CD4-positive, alpha-beta T cell treated with Interleukin-10 for 1 hour (primary cell): Measurements from ENCODE around the gene ATP6V1G3.
A peak's percentile ranks its signal among the peaks of the same experiment; 100 is the strongest.

ENCODE experiments used
- DNase-seq: peaks from one replicate; pipeline ENCODE4 v3.0.0-alpha.2; 2020

ATP6V1G3 gene

GRCh38 chr1:198541737-198542136 is 1.3 kb upstream of the ATP6V1G3 start:
- no peak for DNase-seq

- no peak for DNase-seq
Measured at GRCh38 chr1:198538579-198539364, 1.7 kb downstream of the ATP6V1G3 start.

- DNase-seq, result no peak
Measured at GRCh38 chr1:198535631-198536030, 4.8 kb downstream of the ATP6V1G3 start.

- no peak for DNase-seq
Measured at GRCh38 chr1:198534548-198535418, 5.7 kb downstream of the ATP6V1G3 start.

- DNase-seq, result no peak
Measured at GRCh38 chr1:198531891-198532290, 8.6 kb downstream of the ATP6V1G3 start.

- DNase-seq, result no peak
Measured at GRCh38 chr1:198530953-198531352, 9.5 kb downstream of the ATP6V1G3 start.

GRCh38 chr1:198529414-198529813 is 11.1 kb downstream of the ATP6V1G3 start:
- no peak for DNase-seq

- no peak for DNase-seq
Measured at GRCh38 chr1:198528364-198528763, 12.1 kb downstream of the ATP6V1G3 start.

GRCh38 chr1:198524556-198524955 is 15.9 kb downstream of the ATP6V1G3 start:
- no peak for DNase-seq

GRCh38 chr1:198524127-198524526 is 16.4 kb downstream of the ATP6V1G3 start:
- DNase-seq, result peak; percentile 45

- peak; percentile 74 for DNase-seq
Measured at GRCh38 chr1:198523182-198523950, 17.1 kb downstream of the ATP6V1G3 start.

- DNase-seq, result peak; percentile 59
Measured at GRCh38 chr1:198520524-198521254, 19.8 kb downstream of the ATP6V1G3 start.

GRCh38 chr1:198519639-198520501 is 20.6 kb downstream of the ATP6V1G3 start:
- DNase-seq, result peak; percentile 56

GRCh38 chr1:198517623-198518199 is 22.8 kb downstream of the ATP6V1G3 start:
- DNase-seq, result no peak

- no peak for DNase-seq
Measured at GRCh38 chr1:198500096-198500495, 40.4 kb downstream of the ATP6V1G3 start.

GRCh38 chr1:198499588-198499987 is 40.9 kb downstream of the ATP6V1G3 start:
- no peak for DNase-seq

GRCh38 chr1:198498881-198499280 is 41.6 kb downstream of the ATP6V1G3 start:
- DNase-seq, result no peak

- no peak for DNase-seq
Measured at GRCh38 chr1:198498103-198498385, 42.4 kb downstream of the ATP6V1G3 start.

- DNase-seq, result no peak
Measured at GRCh38 chr1:198497326-198498102, 43.0 kb downstream of the ATP6V1G3 start.
